MM.1S (cell line): ENCODE results near the gene ZNF362.

ENCODE experiments used
- CTCF ChIP-seq: fragments of 300-600 bp; sonication (generic); IDR thresholded peaks from 2 replicates; pipeline ENCODE4 v1.5.1; 2016; ENCODE audit warnings: antibody characterized with exemption, low read length, mixed read lengths
- EZH2 ChIP-seq: fragments of 300-600 bp; sonication (generic); optimal IDR thresholded peaks from 2 replicates; pipeline ENCODE3; 2017; ENCODE audit warnings: low read depth, mild to moderate bottlenecking, antibody characterized with exemption, low read length, mixed read lengths
- EZH2phosphoT487 ChIP-seq: fragments of 300-600 bp; sonication (generic); IDR thresholded peaks from 2 replicates; pipeline ENCODE4 v1.6.1; 2018; ENCODE audit warnings: antibody characterized with exemption, low read length

GRCh38 chr1:33342041-33342723 lies 85.9 kb downstream of the ZNF362 start:
- no peak for TF ChIP-seq CTCF
- TF ChIP-seq EZH2, result no peak
- no peak for TF ChIP-seq EZH2phosphoT487
